ENCODE data around the gene GABRG3. TPM values are rescaled to one million over a fixed set of nuclear protein-coding genes. Genes with fewer than 3 reads are reported as not detected.

The GABRG3 gene
- total and polyA plus RNA-seq, 9 of the 15 experiments (the other 6 are each of a cell fraction or from before 2014, with no cell fraction given): 4.0 to 15.1 (median 11.2) TPM

DNA sequence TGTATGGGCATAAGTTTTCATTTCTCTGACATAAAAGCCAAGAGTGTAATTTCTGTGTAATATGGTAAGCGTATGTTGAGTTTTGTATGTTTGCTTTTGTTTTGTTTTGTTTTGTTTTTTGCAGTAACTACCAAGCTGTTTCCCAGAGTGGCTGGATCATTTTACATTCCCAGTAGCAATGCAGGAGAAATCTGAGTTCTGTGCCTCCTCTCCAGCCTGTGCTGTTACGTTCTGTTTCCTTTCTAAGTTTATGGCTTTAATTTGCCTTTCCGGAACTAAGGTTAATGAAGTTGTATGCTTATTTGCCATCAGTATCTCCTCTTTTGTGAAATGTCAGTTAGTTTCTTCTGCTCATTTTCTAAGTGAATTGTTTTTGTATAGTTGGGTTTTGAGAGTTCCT is 307.8 kb downstream of the GABRG3 start (continued):
- TF ChIP-seq HCFC1 (IDR thresholded peaks at IDR 0.05; ENCODE audit: low read depth, low read length) (no peak), ZNF347 (CRISPR knock-in tag; IDR thresholded peaks at IDR 0.05; ENCODE audit: low read depth) (no peak), ZNF507 (tag; conservative IDR thresholded peaks at IDR 0.05) (no peak), ELF1 (tag; IDR thresholded peaks at IDR 0.05) (no peak), ZKSCAN3 (CRISPR knock-in tag; IDR thresholded peaks at IDR 0.05) (no peak)

DNA sequence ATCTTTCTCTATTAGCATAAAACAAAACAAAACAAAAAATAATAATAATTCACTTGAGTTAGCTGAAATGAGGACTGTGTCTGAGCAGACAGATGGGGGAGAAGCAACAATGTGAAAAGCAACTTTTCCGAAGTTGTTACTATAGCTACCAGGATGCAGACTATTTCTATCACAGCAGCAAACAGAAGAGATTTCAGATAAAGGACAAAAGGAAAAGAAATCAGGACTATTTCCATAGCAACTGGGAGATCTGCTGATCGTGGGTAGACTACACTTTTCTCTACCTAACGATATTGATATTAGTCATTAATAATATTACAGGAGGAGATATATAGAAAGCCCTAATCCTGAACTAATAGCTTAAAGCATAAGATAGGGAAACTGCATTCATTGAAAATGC is 321.7 kb downstream of the GABRG3 start:
- ATAC-seq (no peak), DNase-seq (ENCODE audit: extremely low read depth in 1 of 4, low spot score in 3 of 4) (no peak), FAIRE-seq (no peak)
- BruUV-seq (replicated peaks): no TSS peak
- ChIA-PET CTCF (ENCODE audit: low intra/inter-chr PET ratio) (no interaction called here), POLR2A (interaction anchor here (0.8 kb wide), 1 partner anchor 19 kb away, joined by 4 read pairs; no protein-coding TSS in a partner anchor)
- intact Hi-C loops (cut with micrococcal nuclease): no loop called here
- 53% methylated on average over 3 of the region's 3 CpGs for WGBS (ENCODE audit: insufficient coverage, low coverage, missing lambda C conversion rate)
- in situ Hi-C loops (cut with MboI): no loop called here
- Histone ChIP-seq H3K27me3 (ENCODE audit: control insufficient read depth in 2 of 2, insufficient read depth in 2 of 2, low read length in 2 of 2) (no peaks in the 10 kb centered on the region), H3K4me2 (ENCODE audit: insufficient read depth, low read length) (no peak overlapping the region), H3K27ac (ENCODE audit: extremely low read depth, low read depth, low read length) (no peak overlapping the region), H3K79me2 (ENCODE audit: control insufficient read depth, insufficient read depth, low read length) (no peaks in the 10 kb centered on the region), H3K36me3 (ENCODE audit: control insufficient read depth, insufficient read depth, low read length) (no peaks in the 10 kb centered on the region), H3K9ac (ENCODE audit: insufficient read depth in 1 of 2, low read depth in 2 of 2, low read length in 2 of 2) (no peak overlapping the region), H3K9me1 (ENCODE audit: control insufficient read depth, insufficient read depth, low read length) (no peaks in the 10 kb centered on the region), H3K4me1 (replicated peaks in 1 of 2; ENCODE audit: control insufficient read depth in 2 of 2, insufficient read depth in 2 of 2, low read length in 2 of 2) (no peaks in the 10 kb centered on the region), H2AFZ (ENCODE audit: low read depth, low read length) (no peak overlapping the region), H3K4me3 (no peak overlapping the region), H4K20me1 (replicated peaks; ENCODE audit: control insufficient read depth, insufficient read depth, low read length) (no peaks in the 10 kb centered on the region; the same call in 1 of the 2 replicates), H3K9me3 (replicated peaks; ENCODE audit: control insufficient read depth, insufficient read depth, low read depth, low read length) (no peaks in the 10 kb centered on the region)
- no peak for TF ChIP-seq NBN (IDR thresholded peaks at IDR 0.05; ENCODE audit: low read depth)
- no peak for TF ChIP-seq CTBP1 (IDR thresholded peaks at IDR 0.05; ENCODE audit: borderline replicate concordance)
- TF ChIP-seq RBFOX2 (IDR thresholded peaks at IDR 0.05; ENCODE audit: low read depth, low read length): no peak
- TF ChIP-seq NFATC3 (IDR thresholded peaks at IDR 0.05): no peak
- TF ChIP-seq, protein P1, sequence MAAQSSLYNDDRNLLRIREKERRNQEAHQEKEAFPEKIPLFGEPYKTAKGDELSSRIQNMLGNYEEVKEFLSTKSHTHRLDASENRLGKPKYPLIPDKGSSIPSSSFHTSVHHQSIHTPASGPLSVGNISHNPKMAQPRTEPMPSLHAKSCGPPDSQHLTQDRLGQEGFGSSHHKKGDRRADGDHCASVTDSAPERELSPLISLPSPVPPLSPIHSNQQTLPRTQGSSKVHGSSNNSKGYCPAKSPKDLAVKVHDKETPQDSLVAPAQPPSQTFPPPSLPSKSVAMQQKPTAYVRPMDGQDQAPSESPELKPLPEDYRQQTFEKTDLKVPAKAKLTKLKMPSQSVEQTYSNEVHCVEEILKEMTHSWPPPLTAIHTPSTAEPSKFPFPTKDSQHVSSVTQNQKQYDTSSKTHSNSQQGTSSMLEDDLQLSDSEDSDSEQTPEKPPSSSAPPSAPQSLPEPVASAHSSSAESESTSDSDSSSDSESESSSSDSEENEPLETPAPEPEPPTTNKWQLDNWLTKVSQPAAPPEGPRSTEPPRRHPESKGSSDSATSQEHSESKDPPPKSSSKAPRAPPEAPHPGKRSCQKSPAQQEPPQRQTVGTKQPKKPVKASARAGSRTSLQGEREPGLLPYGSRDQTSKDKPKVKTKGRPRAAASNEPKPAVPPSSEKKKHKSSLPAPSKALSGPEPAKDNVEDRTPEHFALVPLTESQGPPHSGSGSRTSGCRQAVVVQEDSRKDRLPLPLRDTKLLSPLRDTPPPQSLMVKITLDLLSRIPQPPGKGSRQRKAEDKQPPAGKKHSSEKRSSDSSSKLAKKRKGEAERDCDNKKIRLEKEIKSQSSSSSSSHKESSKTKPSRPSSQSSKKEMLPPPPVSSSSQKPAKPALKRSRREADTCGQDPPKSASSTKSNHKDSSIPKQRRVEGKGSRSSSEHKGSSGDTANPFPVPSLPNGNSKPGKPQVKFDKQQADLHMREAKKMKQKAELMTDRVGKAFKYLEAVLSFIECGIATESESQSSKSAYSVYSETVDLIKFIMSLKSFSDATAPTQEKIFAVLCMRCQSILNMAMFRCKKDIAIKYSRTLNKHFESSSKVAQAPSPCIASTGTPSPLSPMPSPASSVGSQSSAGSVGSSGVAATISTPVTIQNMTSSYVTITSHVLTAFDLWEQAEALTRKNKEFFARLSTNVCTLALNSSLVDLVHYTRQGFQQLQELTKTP (IDR thresholded peaks at IDR 0.05; ENCODE audit: low read depth in 1 of 2, partially characterized antibody in 2 of 2): no peak
- no peak for TF ChIP-seq KLF6 (CRISPR knock-in tag; IDR thresholded peaks at IDR 0.05; ENCODE audit: borderline replicate concordance)
- no peak for TF ChIP-seq DNMT1 (IDR thresholded peaks at IDR 0.05)
- TF ChIP-seq, protein P2, sequence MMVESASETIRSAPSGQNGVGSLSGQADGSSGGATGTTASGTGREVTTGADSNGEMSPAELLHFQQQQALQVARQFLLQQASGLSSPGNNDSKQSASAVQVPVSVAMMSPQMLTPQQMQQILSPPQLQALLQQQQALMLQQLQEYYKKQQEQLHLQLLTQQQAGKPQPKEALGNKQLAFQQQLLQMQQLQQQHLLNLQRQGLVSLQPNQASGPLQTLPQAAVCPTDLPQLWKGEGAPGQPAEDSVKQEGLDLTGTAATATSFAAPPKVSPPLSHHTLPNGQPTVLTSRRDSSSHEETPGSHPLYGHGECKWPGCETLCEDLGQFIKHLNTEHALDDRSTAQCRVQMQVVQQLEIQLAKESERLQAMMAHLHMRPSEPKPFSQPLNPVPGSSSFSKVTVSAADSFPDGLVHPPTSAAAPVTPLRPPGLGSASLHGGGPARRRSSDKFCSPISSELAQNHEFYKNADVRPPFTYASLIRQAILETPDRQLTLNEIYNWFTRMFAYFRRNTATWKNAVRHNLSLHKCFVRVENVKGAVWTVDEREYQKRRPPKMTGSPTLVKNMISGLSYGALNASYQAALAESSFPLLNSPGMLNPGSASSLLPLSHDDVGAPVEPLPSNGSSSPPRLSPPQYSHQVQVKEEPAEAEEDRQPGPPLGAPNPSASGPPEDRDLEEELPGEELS (CRISPR knock-in tag; IDR thresholded peaks at IDR 0.05; ENCODE audit: borderline replicate concordance): no peak
- TF ChIP-seq SNRNP70 (optimal IDR thresholded peaks at IDR 0.05; ENCODE audit: low read depth, low read length): no peak
- TF ChIP-seq SIX5 (IDR thresholded peaks at IDR 0.05; ENCODE audit: borderline replicate concordance in 1 of 2, insufficient read depth in 1 of 2, low read depth in 1 of 2, low read length in 2 of 2): no peak
- TF ChIP-seq ELF4 (CRISPR knock-in tag; IDR thresholded peaks at IDR 0.05): no peak
- no peak for TF ChIP-seq CHCHD3 (CRISPR knock-in tag; IDR thresholded peaks at IDR 0.05)

Measured in K562 (cell line).